ENCODE measurements around the gene PRSS56.
"Not testable (repeated sequence)": the region's sequence is repeated elsewhere in the genome, so short reads cannot be mapped to it uniquely, and the experiment has no call there.

Gene PRSS56

GRCh38 chr2:232569541-232569940 is 49.4 kb downstream of the PRSS56 start:
- no peak for DNase-seq (ENCODE audit: low read depth in 2 of 2, low spot score in 1 of 2)

- not testable (repeated sequence) for DNase-seq (ENCODE audit: low read depth in 2 of 2, low spot score in 1 of 2)
These were observed 50.3 kb downstream of the PRSS56 start for GRCh38 chr2:232570481-232570880.

- no peak for DNase-seq (ENCODE audit: low read depth in 2 of 2, low spot score in 1 of 2)
These were observed 50.9 kb downstream of the PRSS56 start for GRCh38 chr2:232571026-232571474.

- no peak for DNase-seq (ENCODE audit: low read depth in 2 of 2, low spot score in 1 of 2)
These were observed 52.9 kb downstream of the PRSS56 start for GRCh38 chr2:232573042-232573441.

- no peak for DNase-seq (ENCODE audit: low read depth in 2 of 2, low spot score in 1 of 2)
These were observed 53.7 kb downstream of the PRSS56 start for GRCh38 chr2:232573771-232574435.

GRCh38 chr2:232574674-232575403 is 54.7 kb downstream of the PRSS56 start:
- no peak for DNase-seq (ENCODE audit: low read depth in 2 of 2, low spot score in 1 of 2)

Measured in stimulated activated CD8-positive, alpha-beta memory T cell treated with anti-CD3 and anti-CD28 coated beads, Interleukin-4, amount 100 ng/mL, for 1 hour (primary cell).